Transverse colon (tissue), 3 donors: ENCODE results near the gene DHCR24.

ENCODE experiments used
- EP300 ChIP-seq: sonication (generic); formaldehyde crosslinking; IDR thresholded peaks from one replicate; pipeline ENCODE4 v1.6.1; 2017; ENCODE audit warnings: antibody characterized with exemption, low read depth
- TF ChIP-seq, protein P1 (sequence below), 5 experiments: fragments of 200-600 bp in 3 of 5; fragments of 450-650 bp in 2 of 5; sonication (generic) in 3 of 5; IDR thresholded peaks; 1 replicate in 2 of 5; 2 replicates in 3 of 5; pipeline ENCODE4 v1.5.1; 2016 to 2017; ENCODE audit warnings: antibody characterized with exemption in 5 of 5, inconsistent platforms in 3 of 5, mild to moderate bottlenecking in 2 of 5, moderate library complexity in 1 of 5

DNA sequence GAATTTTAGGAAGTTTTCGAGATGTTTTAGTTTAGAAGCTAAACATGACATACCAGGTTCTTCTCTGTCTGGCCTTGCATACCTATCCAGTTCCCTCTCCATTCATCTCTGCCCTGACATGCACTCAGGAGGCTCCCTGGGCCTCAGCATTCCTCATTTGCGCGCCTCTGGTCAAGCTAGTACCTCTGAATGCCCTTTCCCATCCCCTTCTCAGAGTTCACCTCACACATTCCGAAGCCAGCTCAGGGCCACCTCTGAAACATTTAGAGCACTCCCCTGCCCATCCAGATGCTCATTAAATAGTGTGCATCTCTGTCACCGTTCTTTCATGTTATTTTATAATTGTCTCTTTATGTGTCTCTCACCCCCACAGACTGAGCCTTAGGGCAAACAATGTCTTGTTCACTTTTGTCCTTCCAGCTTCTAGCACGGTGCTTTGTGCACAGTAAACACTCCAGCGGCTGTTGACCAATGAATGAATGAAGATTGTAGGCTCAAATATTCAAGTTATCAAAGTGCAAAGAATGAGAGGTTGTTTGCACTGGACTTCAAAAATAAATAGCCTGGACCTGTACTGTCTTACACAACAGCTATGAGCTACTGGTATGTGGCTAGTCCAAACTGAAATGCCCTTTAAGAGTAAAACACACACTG is 1.2 kb upstream of the DHCR24 start:
- TF ChIP-seq, protein P1, sequence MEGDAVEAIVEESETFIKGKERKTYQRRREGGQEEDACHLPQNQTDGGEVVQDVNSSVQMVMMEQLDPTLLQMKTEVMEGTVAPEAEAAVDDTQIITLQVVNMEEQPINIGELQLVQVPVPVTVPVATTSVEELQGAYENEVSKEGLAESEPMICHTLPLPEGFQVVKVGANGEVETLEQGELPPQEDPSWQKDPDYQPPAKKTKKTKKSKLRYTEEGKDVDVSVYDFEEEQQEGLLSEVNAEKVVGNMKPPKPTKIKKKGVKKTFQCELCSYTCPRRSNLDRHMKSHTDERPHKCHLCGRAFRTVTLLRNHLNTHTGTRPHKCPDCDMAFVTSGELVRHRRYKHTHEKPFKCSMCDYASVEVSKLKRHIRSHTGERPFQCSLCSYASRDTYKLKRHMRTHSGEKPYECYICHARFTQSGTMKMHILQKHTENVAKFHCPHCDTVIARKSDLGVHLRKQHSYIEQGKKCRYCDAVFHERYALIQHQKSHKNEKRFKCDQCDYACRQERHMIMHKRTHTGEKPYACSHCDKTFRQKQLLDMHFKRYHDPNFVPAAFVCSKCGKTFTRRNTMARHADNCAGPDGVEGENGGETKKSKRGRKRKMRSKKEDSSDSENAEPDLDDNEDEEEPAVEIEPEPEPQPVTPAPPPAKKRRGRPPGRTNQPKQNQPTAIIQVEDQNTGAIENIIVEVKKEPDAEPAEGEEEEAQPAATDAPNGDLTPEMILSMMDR (IDR thresholded peaks at IDR 0.05), result no peak
- no peak for TF ChIP-seq EP300
